HepG2 (cell line): ENCODE data around the gene TBRG4. TPM values are rescaled to one million over a fixed set of nuclear protein-coding genes. Genes with fewer than 3 reads are reported as not detected.

Experiments used
- ATAC-seq: fragments of 200-7000 bp; cut with Tn5 transposase; 3 replicates; pipeline ENCODE4 v1.9.1; 2020; ENCODE audit warnings: mild to moderate bottlenecking, moderate library complexity
- BruUV-seq: library from RNA; stranded (reverse); fragments of 400-500 nt; replicated peaks from 2 replicates; lab custom pipeline; 2021; lab: Mats Ljungman, UMichigan
- CTCF ChIA-PET: fragments of 300-600 bp; formaldehyde crosslinking; extraction: SDS; loops from one replicate; lab custom pipeline; 2021; ENCODE audit warnings: low total read pairs, inconsistent platforms, low intra/inter-chr PET ratio; lab: Yijun Ruan, JAX
- POLR2A ChIA-PET: fragments of 350-600 bp; sonication (Branson Sonifier 250); formaldehyde crosslinking; loops from one replicate; lab custom pipeline; 2020; ENCODE audit warnings: antibody characterized with exemption, inconsistent platforms; lab: Yijun Ruan, JAX
- DNase-seq: peaks from one replicate; pipeline ENCODE4 v3.0.0-alpha.2; 2015; ENCODE audit warnings: low spot score
- FAIRE-seq: peaks from 3 replicates; lab custom pipeline; 2011; peaks lifted over from hg19 to GRCh38; lab: Jason Lieb, UNC
- H2AFZ ChIP-seq: one replicate; pipeline ENCODE4 v1.6.1; 2011; ENCODE audit warnings: low read length, inconsistent platforms
- H3K27ac ChIP-seq: fragments of 300-600 bp; 3 replicates; pipeline ENCODE4 v1.8.0; 2011; ENCODE audit warnings: mixed run types, mild to moderate bottlenecking, mixed read lengths, low read length, inconsistent platforms; ENCODE audit not compliant: insufficient read depth; ENCODE audit errors: extremely low read length
- H3K27me3 ChIP-seq, 2 experiments: fragments of 200-600 bp in 1 of 2; 2 replicates in 1 of 2; 3 replicates in 1 of 2; pipeline versions ENCODE4 v1.6.0 to v1.8.0; 2011; ENCODE audit warnings: low read length in 2 of 2, mild to moderate bottlenecking in 2 of 2, moderate library complexity in 2 of 2, inconsistent platforms in 1 of 2; ENCODE audit not compliant: insufficient read depth in 2 of 2, control insufficient read depth in 1 of 2
- H3K36me3 ChIP-seq, 2 experiments: fragments of 200-600 bp in 1 of 2; replicated peaks in 1 of 2; 2 replicates in 1 of 2; 3 replicates in 1 of 2; pipeline versions ENCODE4 v1.5.1 to v1.8.0; 2011; ENCODE audit warnings: low read length in 2 of 2, inconsistent platforms in 1 of 2; ENCODE audit not compliant: insufficient read depth in 2 of 2, control insufficient read depth in 1 of 2
- H3K4me1 ChIP-seq: 2 replicates; pipeline ENCODE4 v1.5.1; 2012; ENCODE audit warnings: low read length, inconsistent platforms; ENCODE audit not compliant: insufficient read depth
- H3K4me2 ChIP-seq: 2 replicates; pipeline ENCODE4 v1.6.0; 2011; ENCODE audit warnings: low read depth, low read length, inconsistent platforms
- H3K4me3 ChIP-seq, 3 experiments: fragments of 200-600 bp in 1 of 3; sonication (generic), shearing (Covaris generic) in 1 of 3; replicated peaks in 1 of 3; 2 replicates each; pipeline ENCODE4 v1.5.1; 2011 to 2016; ENCODE audit warnings: low read length in 3 of 3, inconsistent platforms in 2 of 3, low read depth in 2 of 3, mild to moderate bottlenecking in 2 of 3, control low read depth in 1 of 3, mixed read lengths in 1 of 3; ENCODE audit not compliant: insufficient read depth in 1 of 3
- H3K79me2 ChIP-seq: one replicate; pipeline ENCODE4 v1.6.1; 2011; ENCODE audit warnings: low read length, inconsistent platforms; ENCODE audit not compliant: insufficient read depth
- H3K9ac ChIP-seq: 2 replicates; pipeline ENCODE4 v1.6.0; 2011; ENCODE audit warnings: mild to moderate bottlenecking, low read depth, low read length, inconsistent platforms; ENCODE audit not compliant: insufficient read depth
- H3K9me3 ChIP-seq: 2 replicates; pipeline ENCODE4 v1.5.1; 2012; ENCODE audit warnings: mild to moderate bottlenecking, low read length
- H4K20me1 ChIP-seq: 2 replicates; pipeline ENCODE4 v1.6.0; 2011; ENCODE audit warnings: inconsistent platforms, mild to moderate bottlenecking, low read length, moderate library complexity; ENCODE audit not compliant: insufficient read depth
- ATF5 ChIP-seq: sonication (generic); formaldehyde crosslinking; IDR thresholded peaks from 2 replicates; pipeline ENCODE4 v1.4.0; 2020; ENCODE audit warnings: mild to moderate bottlenecking, low read depth, missing genetic modification reagents
- FOXA1 ChIP-seq, 2 experiments: fragments of 450-650 bp in 1 of 2; sonication (generic) in 1 of 2; formaldehyde crosslinking in 1 of 2; IDR thresholded peaks; 2 replicates each; pipeline versions ENCODE4 v1.4.0 to v1.6.1; 2016 to 2020; ENCODE audit warnings: missing genetic modification reagents in 1 of 2
- HNRNPK ChIP-seq: fragments of 200-400 bp; formaldehyde crosslinking; IDR thresholded peaks from 2 replicates; pipeline ENCODE4 v1.6.1; 2018; ENCODE audit warnings: low read length, low read depth, moderate library complexity, mild to moderate bottlenecking; ENCODE audit not compliant: poor library complexity, severe bottlenecking
- IRF1 ChIP-seq: sonication (generic); formaldehyde crosslinking; IDR thresholded peaks from 2 replicates; pipeline ENCODE4 v1.4.0; 2020; ENCODE audit warnings: low read depth, mild to moderate bottlenecking, missing genetic modification reagents
- MED13 ChIP-seq: sonication (generic); formaldehyde crosslinking; IDR thresholded peaks from 2 replicates; pipeline ENCODE4 v1.5.0; 2020; ENCODE audit warnings: missing genetic modification reagents
- POLR2A ChIP-seq, 2 experiments: IDR thresholded peaks; 2 replicates each; pipeline ENCODE4 v1.6.1; 2011; ENCODE audit warnings: low read depth in 2 of 2, low read length in 2 of 2, mild to moderate bottlenecking in 1 of 2, moderate library complexity in 1 of 2; ENCODE audit not compliant: insufficient read depth in 1 of 2
- RARA ChIP-seq: IDR thresholded peaks from 2 replicates; pipeline ENCODE4 v1.6.1; 2016; ENCODE audit warnings: missing genetic modification reagents, missing compliant biosample characterization
- RBM22 ChIP-seq: fragments of 200-400 bp; formaldehyde crosslinking; optimal IDR thresholded peaks from 2 replicates; pipeline ENCODE3; 2017; ENCODE audit warnings: mild to moderate bottlenecking, low read length, moderate library complexity
- SIN3B ChIP-seq: fragments of 150-350 bp; IDR thresholded peaks from 2 replicates; pipeline ENCODE4 v1.6.1; 2014; ENCODE audit warnings: low read length
- ZNF274 ChIP-seq: sonication (generic); formaldehyde crosslinking; IDR thresholded peaks from 2 replicates; pipeline ENCODE4 v1.5.1; 2020; ENCODE audit warnings: mild to moderate bottlenecking, missing genetic modification reagents
- ZNF562 ChIP-seq: sonication (generic); formaldehyde crosslinking; IDR thresholded peaks from 2 replicates; pipeline ENCODE4 v1.8.0; 2022; ENCODE audit warnings: missing genetic modification reagents, borderline replicate concordance
- WGBS: methylation state at CpG from one replicate; pipeline ENCODE4 v1.1.6; 2017; ENCODE audit warnings: low lambda C conversion rate; 5-methylcytosine and 5-hydroxymethylcytosine counted together
- in situ Hi-C: cut with HindIII; loops from 2 replicates; pipeline ENCODE4 v1.10.0; 2017; ENCODE audit warnings: low pct_unique_long_range_greater_than_20kb; ENCODE audit not compliant: extremely low pct_ligation_motif_present
- intact Hi-C: fragments of 100-400 bp; cut with micrococcal nuclease; formaldehyde crosslinking; loops from one replicate; pipeline ENCODE4 v1.10.0; 2022; ENCODE audit not compliant: unreplicated experiment
- polyA plus RNA-seq, 8 experiments: library from polyadenylated mRNA; depleted of rRNA in 3 of 8; stranded (reverse) in 7 of 8; unstranded in 1 of 8; fragments of >200 nt; fragmentation: Illumina TruSeq in 4 of 8; extraction: Trizol in 4 of 8; gene quantifications; 2 replicates each; pipeline versions ENCODE4 v1.2.1 to v1.2.3, GENCODE V29; 2011 to 2016; ENCODE audit warnings: low read depth in 4 of 8, missing spikeins in 1 of 8, mixed read lengths in 1 of 8; ENCODE audit not compliant: insufficient read depth in 1 of 8
- total RNA-seq, 5 experiments: library from RNA; depleted of rRNA; stranded (reverse); fragments of >200 nt; fragmentation: Illumina TruSeq; extraction: Trizol; gene quantifications; 2 replicates each; pipeline ENCODE4 v1.2.3, GENCODE V29; 2016; ENCODE audit warnings: low read depth in 1 of 5
- TF ChIP-seq, protein P1 (sequence below): IDR thresholded peaks from 2 replicates; pipeline ENCODE4 v1.6.1; 2016; ENCODE audit warnings: low read depth

TBRG4 gene
- total and polyA plus RNA-seq, 2 of the 13 experiments (the other 11 are each of a cell fraction or from before 2014, with no cell fraction given), result 87.8 to 107 TPM

- TF ChIP-seq RARA (CRISPR knock-in tag), result no peak
- no peak for TF ChIP-seq ATF5 (CRISPR knock-in tag)
- TF ChIP-seq MED13 (CRISPR knock-in tag), result no peak
Observed at GRCh38 chr7:45108863-45109262, 2.6 kb downstream of the TBRG4 start (continued).

DNA sequence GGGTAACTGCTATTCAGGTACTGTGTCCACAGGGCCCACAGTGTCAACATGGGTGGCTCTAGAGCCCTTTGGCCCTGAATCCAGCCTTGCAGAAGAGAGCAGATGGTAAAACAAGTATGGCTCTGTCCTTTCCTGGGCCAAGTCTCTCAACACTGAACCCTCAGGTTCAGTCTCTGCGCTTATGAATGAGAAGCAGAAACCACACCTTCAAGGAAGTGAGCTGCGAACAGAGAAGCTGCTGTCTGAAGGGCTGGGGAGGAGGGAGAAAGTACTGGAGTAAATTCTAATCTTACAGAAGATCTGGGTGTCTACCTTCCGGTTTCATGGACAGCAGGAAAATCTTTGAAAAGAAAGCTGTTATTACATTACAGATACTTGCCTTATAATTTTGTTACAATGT lies 4.1 kb downstream of the TBRG4 start:
- peaks cover 45 to 69% of the 10 kb centered on the region in 2 experiments for H3K36me3 ChIP-seq
- H3K4me2 ChIP-seq, result 0 out of 2 replicates have a peak overlapping the region, but pooled peaks have one; percentile 34
- DNase-seq (no peak), ATAC-seq (no peak), FAIRE-seq (no peak)
- H3K9me3 ChIP-seq, result no peaks in the 10 kb centered on the region
- peaks cover 22% of the 10 kb centered on the region for H4K20me1 ChIP-seq
- H3K4me3 ChIP-seq, result no peak overlapping the region
- in situ Hi-C loops (no loop called here), intact Hi-C loops (no loop called here)
- TF ChIP-seq FOXA1 (IDR thresholded peaks at IDR 0.05) (no peak), FOXA1 (CRISPR knock-in tag; IDR thresholded peaks at IDR 0.05) (0 out of 2 replicates have a peak, but pooled peaks have one; percentile 24), SIN3B (no peak)
- H2AFZ ChIP-seq, result no peak overlapping the region
- H3K27me3 ChIP-seq, result no peaks in the 10 kb centered on the region; a peak in 1 of 5 replicates
- 100% methylated on average over 3 of the region's 3 CpGs for WGBS
- no peak overlapping the region for H3K27ac ChIP-seq
- POLR2A ChIA-PET, result no interaction called here
- peaks cover 45% of the 10 kb centered on the region for H3K4me1 ChIP-seq
- CTCF ChIA-PET, result no interaction called here
- BruUV-seq, result no TSS peak
- H3K79me2 ChIP-seq, result peaks cover 53% of the 10 kb centered on the region
- no peak overlapping the region for H3K9ac ChIP-seq

- Histone ChIP-seq H3K9me3 (no peaks in the 10 kb centered on the region), H3K4me2 (peak overlapping the region; percentile 34; the same call in 1 of the 2 replicates), H3K27ac (no peak overlapping the region), H3K79me2 (peaks cover 53% of the 10 kb centered on the region), H4K20me1 (peaks cover 22% of the 10 kb centered on the region), H3K4me3 (no peak overlapping the region), H3K4me1 (peaks cover 41% of the 10 kb centered on the region), H3K9ac (no peak overlapping the region), H3K36me3 (peaks cover 50 to 75% of the 10 kb centered on the region in 2 experiments), H2AFZ (no peak overlapping the region), H3K27me3 (no peaks in the 10 kb centered on the region; a peak in 1 of 5 replicates)
- TF ChIP-seq IRF1 (CRISPR knock-in tag) (no peak), RBM22 (peak; percentile 51), ZNF562 (CRISPR knock-in tag) (no peak), ZNF274 (CRISPR knock-in tag) (no peak), POLR2A (IDR thresholded peaks at IDR 0.05; ENCODE audit: insufficient read depth in 1 of 2, low read depth in 2 of 2, low read length in 2 of 2) (0 out of 4 replicates have a peak, but pooled peaks have one; percentile 16 to 21), HNRNPK (no peak)
- TF ChIP-seq, protein P1, sequence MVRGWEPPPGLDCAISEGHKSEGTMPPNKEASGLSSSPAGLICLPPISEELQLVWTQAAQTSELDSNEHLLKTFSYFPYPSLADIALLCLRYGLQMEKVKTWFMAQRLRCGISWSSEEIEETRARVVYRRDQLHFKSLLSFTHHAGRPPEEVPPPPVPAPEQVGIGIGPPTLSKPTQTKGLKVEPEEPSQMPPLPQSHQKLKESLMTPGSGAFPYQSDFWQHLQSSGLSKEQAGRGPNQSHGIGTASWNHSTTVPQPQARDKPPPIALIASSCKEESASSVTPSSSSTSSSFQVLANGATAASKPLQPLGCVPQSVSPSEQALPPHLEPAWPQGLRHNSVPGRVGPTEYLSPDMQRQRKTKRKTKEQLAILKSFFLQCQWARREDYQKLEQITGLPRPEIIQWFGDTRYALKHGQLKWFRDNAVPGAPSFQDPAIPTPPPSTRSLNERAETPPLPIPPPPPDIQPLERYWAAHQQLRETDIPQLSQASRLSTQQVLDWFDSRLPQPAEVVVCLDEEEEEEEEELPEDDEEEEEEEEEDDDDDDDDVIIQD, result no peak
- intact Hi-C loops (no loop called here), in situ Hi-C loops (no loop called here)
- ChIA-PET POLR2A (no interaction called here), CTCF (no interaction called here)
- FAIRE-seq (no peak), DNase-seq (no peak), ATAC-seq (no peak)
- BruUV-seq, result no TSS peak
- WGBS, result 96% methylated on average over 5 of the region's 8 CpGs
Observed at GRCh38 chr7:45106820-45107219, 4.7 kb downstream of the TBRG4 start.
